ENCODE measurements around the gene SULT1A4.
"Not testable (repeated sequence)": the region's sequence is repeated elsewhere in the genome, so short reads cannot be mapped to it uniquely, and the experiment has no call there.

The SULT1A4 gene

GRCh38 chr16:29459706-29460646 lies at the start of gene SULT1A4:
Gene SULT1A4 (plus strand): TSS chr16:29459913. CDS start chr16:29461386, 1,473 bp downstream.
- not testable (repeated sequence) for DNase-seq

GRCh38 chr16:29423587-29423986 lies 36.1 kb upstream of the SULT1A4 start:
- DNase-seq, result not testable (repeated sequence)

- DNase-seq, result not testable (repeated sequence)
Observed at GRCh38 chr16:29425390-29425789, 34.3 kb upstream of the SULT1A4 start.

GRCh38 chr16:29453754-29454153 lies 6.0 kb upstream of the SULT1A4 start:
- DNase-seq, result not testable (repeated sequence)

DNA sequence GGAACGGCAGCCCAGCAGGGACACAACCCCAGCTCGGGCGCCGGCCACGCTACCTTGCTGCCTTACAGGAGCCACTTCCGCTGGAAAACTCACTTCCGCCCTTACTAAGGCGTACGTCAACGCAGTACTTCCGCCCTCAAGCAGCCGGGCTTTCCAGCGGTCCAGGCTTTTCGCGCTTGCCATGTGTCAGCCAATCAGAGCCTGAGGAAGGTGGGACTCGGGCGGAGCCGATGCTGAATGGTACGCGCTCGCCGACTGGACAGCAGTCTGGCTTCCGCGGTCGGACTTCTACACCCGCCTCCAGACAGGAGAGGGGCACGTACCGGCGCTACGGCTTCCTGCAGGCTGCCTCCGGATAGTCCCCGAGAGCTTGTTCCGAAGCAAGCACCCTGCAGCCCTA lies 5.4 kb upstream of the SULT1A4 start, which contains the start of the genes BOLA2 and SLX1B:
BOLA2 (minus strand) TSS at position 83 of the 400 bp plus-strand sequence. CDS start 98 bp downstream, outside the sequence.
SLX1B (plus strand) TSS at position 265 of the 400 bp plus-strand sequence.
- DNase-seq, result not testable (repeated sequence)

GRCh38 chr16:29454828-29455227 lies 4.9 kb upstream of the SULT1A4 start:
- DNase-seq, result not testable (repeated sequence)

DNA sequence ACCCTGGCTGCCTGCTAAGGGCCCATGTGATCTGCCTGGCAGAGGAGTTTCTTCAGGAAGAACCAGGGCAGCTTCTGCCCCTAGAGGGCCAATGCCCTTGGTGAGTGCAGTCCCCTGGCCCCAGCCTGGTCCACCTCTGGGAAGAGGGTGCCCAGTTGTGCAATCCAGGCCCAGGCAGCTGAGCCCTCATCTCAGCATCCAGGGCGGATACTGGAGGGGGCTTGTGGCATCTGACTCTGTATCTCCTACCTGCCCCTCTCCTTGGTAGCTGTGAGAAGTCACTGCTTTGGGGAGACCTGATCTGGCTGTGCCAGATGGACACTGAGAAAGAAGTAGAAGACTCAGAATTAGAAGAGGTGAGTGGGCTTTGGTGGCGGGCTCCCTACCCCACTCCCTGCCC lies 2.1 kb upstream of the SULT1A4 start:
- DNase-seq, result not testable (repeated sequence)

DNA sequence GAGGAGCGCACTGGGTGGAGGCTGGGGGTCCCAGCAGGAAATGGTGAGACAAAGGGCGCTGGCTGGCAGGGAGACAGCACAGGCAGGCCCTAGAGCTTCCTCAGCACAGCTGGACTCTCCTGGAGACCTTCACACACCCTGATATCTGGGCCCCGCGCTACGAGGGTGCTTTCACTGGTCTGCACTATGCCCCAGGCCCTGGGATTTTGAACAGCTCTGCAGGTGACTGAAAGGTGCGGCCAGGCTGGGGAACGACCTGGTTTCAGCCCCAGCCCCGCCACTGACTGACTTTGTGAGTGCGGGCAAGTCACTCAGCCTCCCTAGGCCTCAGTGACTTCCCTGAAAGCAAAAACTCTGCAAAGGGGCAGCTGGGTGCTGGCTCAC lies 926 bp downstream of the SULT1A4 start:
- not testable (repeated sequence) for DNase-seq

GRCh38 chr16:29465985-29466824 lies 6.5 kb downstream of the SULT1A4 start:
- not testable (repeated sequence) for DNase-seq

GRCh38 chr16:29466904-29467303 lies 7.2 kb downstream of the SULT1A4 start:
- not testable (repeated sequence) for DNase-seq

- not testable (repeated sequence) for DNase-seq
Observed at GRCh38 chr16:29467654-29468366, 8.1 kb downstream of the SULT1A4 start.

- DNase-seq, result not testable (repeated sequence)
Observed at GRCh38 chr16:29469660-29470059, 9.9 kb downstream of the SULT1A4 start.

DNA sequence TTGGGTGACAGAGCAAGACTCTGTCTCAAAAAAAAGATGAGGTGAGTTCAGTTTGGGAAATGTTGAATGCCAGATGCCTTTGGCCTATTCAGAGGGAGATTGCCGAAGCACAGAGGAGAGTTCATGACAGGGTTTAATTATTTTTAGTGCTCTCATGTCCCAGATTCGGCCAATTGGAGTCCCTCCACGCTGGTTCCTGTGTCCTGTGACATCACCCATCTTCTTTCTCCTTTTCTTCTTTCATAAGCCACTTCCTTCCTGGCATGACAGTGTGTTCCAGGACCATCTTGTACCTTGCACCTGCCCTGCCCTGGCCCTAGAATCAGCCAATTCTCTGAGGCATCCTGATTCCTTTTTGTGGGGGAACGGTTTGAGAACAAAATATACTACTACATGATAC lies 12.4 kb downstream of the SULT1A4 start:
- not testable (repeated sequence) for DNase-seq

GRCh38 chr16:29482276-29482675 lies 22.6 kb downstream of the SULT1A4 start:
- DNase-seq, result not testable (repeated sequence)

- not testable (repeated sequence) for DNase-seq
Observed at GRCh38 chr16:29506308-29506707, 46.6 kb downstream of the SULT1A4 start, which contains the start of gene NPIPB12. Gene NPIPB12 (minus strand): TSS chr16:29506408.

Measured in NK-92 treated with Interleukin-12 subunit alpha and Interleukin-12 subunit beta, amount 100 ng/mL, for 24 hours (cell line).